ENCODE results near the gene GAS6.

GRCh38 chr13:113912596-113912995, 48.7 kb upstream of the GAS6 start:
- TF ChIP-seq POLR2A (IDR thresholded peaks at IDR 0.05): no peak
- TF ChIP-seq, protein P1, sequence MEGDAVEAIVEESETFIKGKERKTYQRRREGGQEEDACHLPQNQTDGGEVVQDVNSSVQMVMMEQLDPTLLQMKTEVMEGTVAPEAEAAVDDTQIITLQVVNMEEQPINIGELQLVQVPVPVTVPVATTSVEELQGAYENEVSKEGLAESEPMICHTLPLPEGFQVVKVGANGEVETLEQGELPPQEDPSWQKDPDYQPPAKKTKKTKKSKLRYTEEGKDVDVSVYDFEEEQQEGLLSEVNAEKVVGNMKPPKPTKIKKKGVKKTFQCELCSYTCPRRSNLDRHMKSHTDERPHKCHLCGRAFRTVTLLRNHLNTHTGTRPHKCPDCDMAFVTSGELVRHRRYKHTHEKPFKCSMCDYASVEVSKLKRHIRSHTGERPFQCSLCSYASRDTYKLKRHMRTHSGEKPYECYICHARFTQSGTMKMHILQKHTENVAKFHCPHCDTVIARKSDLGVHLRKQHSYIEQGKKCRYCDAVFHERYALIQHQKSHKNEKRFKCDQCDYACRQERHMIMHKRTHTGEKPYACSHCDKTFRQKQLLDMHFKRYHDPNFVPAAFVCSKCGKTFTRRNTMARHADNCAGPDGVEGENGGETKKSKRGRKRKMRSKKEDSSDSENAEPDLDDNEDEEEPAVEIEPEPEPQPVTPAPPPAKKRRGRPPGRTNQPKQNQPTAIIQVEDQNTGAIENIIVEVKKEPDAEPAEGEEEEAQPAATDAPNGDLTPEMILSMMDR (IDR thresholded peaks at IDR 0.05): no peak
